ENCODE measurements around the gene FOXK2. TPM values are rescaled to one million over a fixed set of nuclear protein-coding genes. Genes with fewer than 3 reads are reported as not detected.
A peak's percentile ranks its signal among the peaks of the same experiment; 100 is the strongest.

Gene FOXK2
- total and polyA plus RNA-seq, 2 experiments from 2014 or later = 22.0 to 63.0 TPM

DNA sequence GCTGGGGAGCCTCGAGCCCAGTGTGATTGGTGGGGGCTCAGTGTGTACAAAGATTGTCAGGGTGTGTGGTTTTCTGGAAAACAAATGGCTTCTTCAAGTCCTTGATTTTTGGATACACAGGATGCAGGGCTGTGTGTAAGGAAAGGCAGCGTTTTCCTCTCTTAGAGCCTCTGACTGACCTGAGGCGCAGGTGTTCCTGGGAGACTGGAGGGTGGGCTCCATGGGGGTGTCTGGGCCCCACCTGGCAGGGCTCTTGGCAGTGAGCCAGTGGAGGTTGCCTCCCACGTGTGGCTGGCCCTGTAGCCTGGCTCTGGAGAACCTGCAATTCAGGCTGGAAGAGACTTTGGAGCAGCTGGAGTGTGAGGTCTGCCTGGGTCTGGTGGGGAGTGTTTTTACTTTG lies 5.0 kb downstream of the FOXK2 start:
- H3K27me3 ChIP-seq = no peaks in the 10 kb centered on the region
- peaks cover 18% of the 10 kb centered on the region for H3K4me1 ChIP-seq (ENCODE audit: low read depth)
- no peak for DNase-seq (ENCODE audit: low read depth in 1 of 2, low spot score in 1 of 2)
- H3K9me3 ChIP-seq (ENCODE audit: low read depth) = no peaks in the 10 kb centered on the region
- peak overlapping the region; percentile 62 for H3K27ac ChIP-seq
- TF ChIP-seq, protein P1, sequence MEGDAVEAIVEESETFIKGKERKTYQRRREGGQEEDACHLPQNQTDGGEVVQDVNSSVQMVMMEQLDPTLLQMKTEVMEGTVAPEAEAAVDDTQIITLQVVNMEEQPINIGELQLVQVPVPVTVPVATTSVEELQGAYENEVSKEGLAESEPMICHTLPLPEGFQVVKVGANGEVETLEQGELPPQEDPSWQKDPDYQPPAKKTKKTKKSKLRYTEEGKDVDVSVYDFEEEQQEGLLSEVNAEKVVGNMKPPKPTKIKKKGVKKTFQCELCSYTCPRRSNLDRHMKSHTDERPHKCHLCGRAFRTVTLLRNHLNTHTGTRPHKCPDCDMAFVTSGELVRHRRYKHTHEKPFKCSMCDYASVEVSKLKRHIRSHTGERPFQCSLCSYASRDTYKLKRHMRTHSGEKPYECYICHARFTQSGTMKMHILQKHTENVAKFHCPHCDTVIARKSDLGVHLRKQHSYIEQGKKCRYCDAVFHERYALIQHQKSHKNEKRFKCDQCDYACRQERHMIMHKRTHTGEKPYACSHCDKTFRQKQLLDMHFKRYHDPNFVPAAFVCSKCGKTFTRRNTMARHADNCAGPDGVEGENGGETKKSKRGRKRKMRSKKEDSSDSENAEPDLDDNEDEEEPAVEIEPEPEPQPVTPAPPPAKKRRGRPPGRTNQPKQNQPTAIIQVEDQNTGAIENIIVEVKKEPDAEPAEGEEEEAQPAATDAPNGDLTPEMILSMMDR (IDR thresholded peaks at IDR 0.05; ENCODE audit: low read depth, low read length) = no peak
- no peaks in the 10 kb centered on the region for H3K36me3 ChIP-seq
- no peak overlapping the region for H3K4me3 ChIP-seq

DNA sequence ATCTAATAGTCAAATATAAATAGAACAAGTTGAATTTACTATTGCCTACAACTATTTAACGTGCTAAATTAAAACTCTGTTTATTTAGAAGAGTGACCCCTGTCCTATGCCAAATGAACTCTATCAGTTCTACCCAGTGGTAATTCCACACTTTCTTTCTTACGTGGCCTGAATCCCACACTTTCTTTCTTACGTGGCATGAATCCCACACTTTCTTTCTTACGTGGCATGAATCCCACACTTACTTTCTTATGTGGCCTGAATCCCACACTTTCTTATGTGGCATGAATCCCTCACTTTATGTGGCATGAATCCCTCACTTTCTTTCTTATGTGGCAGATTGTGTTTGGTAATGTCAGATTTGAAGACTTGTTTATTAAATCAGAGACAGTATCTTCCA lies 6.2 kb downstream of the FOXK2 start:
- TF ChIP-seq, protein P1 (IDR thresholded peaks at IDR 0.05; ENCODE audit: low read depth, low read length) = no peak
- Histone ChIP-seq H3K27me3 (no peaks in the 10 kb centered on the region), H3K27ac (peak overlapping the region; percentile 34), H3K36me3 (no peaks in the 10 kb centered on the region), H3K4me1 (ENCODE audit: low read depth) (peaks cover 26% of the 10 kb centered on the region), H3K4me3 (no peak overlapping the region), H3K9me3 (ENCODE audit: low read depth) (no peaks in the 10 kb centered on the region)
- no peak for DNase-seq (ENCODE audit: low read depth in 1 of 2, low spot score in 1 of 2)

DNA sequence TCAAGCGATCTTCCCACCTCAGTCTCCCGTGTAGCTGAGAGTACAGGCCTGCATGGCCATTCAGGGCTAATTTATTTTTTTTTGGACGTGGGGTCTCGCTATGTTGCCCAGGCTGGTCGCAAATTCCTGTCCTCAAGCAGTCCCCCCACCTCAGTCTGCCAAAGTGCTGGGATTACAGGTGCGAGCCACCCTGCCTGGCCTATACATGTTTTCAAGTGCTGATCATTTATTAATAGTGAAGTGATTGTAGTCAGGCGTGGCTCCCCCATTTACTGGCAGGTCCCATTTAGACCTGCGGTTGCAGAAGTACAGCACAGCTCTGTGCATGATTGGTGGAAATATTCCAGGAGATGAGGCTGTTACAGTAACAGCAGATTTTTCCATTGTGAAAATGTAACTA lies 8.4 kb downstream of the FOXK2 start:
- no peak for DNase-seq (ENCODE audit: low read depth in 1 of 2, low spot score in 1 of 2)
- Histone ChIP-seq H3K4me1 (ENCODE audit: low read depth) (peaks cover 30% of the 10 kb centered on the region), H3K9me3 (ENCODE audit: low read depth) (no peaks in the 10 kb centered on the region), H3K27ac (peak overlapping the region; percentile 60), H3K27me3 (no peaks in the 10 kb centered on the region), H3K36me3 (no peaks in the 10 kb centered on the region), H3K4me3 (no peak overlapping the region)
- TF ChIP-seq, protein P1 (IDR thresholded peaks at IDR 0.05; ENCODE audit: low read depth, low read length) = no peak

DNA sequence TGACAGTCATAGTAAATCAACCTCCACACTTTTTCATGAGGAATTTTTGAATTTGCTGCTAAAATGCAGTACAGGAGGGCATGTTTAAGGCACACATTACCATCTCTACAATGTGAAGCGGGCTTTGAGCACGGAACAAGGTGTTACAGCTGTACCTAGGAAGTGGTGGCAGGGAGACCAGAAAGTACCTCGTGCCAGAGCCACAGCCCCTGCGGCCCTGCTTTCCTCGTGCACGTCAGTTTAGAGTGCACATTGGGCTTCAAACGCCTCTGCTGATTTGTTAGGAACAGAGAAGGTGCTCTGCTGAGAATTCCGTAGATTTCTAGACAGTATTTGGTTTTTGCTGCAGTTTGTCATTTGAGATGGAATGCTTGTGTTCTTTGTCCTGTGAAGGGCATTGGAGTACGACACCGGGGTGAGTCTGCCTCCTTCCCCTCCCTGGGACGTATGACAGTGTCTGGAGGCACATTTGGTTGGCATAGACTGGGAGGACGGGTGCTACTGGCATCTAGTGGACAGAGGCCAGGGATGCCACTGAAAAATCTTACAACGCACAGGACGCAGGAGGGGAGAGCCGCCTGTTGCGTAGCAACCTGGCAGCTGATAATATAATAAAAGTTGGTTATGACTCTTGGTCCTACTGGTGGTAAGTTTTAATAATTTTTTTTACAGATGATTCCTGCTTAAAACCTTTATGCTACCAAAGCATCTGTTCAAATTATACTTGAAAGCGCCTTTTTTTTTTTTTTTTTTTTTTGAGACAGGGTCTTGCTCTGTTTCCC lies 9.1 kb downstream of the FOXK2 start:
- H3K4me3 ChIP-seq = no peak overlapping the region
- peak overlapping the region; percentile 60 for H3K27ac ChIP-seq
- DNase-seq (ENCODE audit: low read depth in 1 of 2, low spot score in 1 of 2) = peak in 1 of 2 donors; percentile 12
- no peaks in the 10 kb centered on the region for H3K27me3 ChIP-seq
- no peaks in the 10 kb centered on the region for H3K9me3 ChIP-seq (ENCODE audit: low read depth)
- H3K4me1 ChIP-seq (ENCODE audit: low read depth) = peaks cover 30% of the 10 kb centered on the region
- H3K36me3 ChIP-seq = no peaks in the 10 kb centered on the region
- TF ChIP-seq, protein P1 (IDR thresholded peaks at IDR 0.05; ENCODE audit: low read depth, low read length) = no peak

DNA sequence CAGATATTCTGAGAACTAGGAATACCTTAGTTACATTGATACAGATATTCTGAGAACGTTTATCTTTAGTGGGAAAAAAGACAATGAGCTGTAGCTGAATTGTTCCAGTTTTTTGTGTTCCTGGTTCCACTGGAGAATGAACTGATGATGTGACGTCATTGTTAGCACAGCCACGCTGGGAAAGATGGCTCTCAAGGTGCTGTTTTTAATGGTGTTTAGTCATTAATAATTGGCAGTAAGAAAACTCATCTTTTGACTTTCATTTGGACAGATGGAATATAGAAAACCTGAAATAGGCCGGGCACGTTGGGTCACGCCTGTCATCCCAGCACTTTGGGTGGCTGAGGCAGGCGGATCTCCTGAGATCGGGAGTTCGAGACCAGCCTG lies 10.4 kb downstream of the FOXK2 start:
- no peak for DNase-seq (ENCODE audit: low read depth in 1 of 2, low spot score in 1 of 2)
- TF ChIP-seq, protein P1 (IDR thresholded peaks at IDR 0.05; ENCODE audit: low read depth, low read length) = no peak
- no peaks in the 10 kb centered on the region for H3K9me3 ChIP-seq (ENCODE audit: low read depth)
- no peaks in the 10 kb centered on the region for H3K27me3 ChIP-seq
- H3K4me3 ChIP-seq = no peak overlapping the region
- H3K4me1 ChIP-seq (ENCODE audit: low read depth) = peaks cover 35% of the 10 kb centered on the region
- peak overlapping the region; percentile 66 for H3K27ac ChIP-seq
- no peaks in the 10 kb centered on the region for H3K36me3 ChIP-seq

Data from cardiac muscle cell (in vitro differentiated cells and primary cell).